GM23248 (cell line): ENCODE data around the gene LIFR. TPM values are rescaled to one million over a fixed set of nuclear protein-coding genes. Genes with fewer than 3 reads are reported as not detected.
A peak's percentile ranks its signal among the peaks of the same experiment; 100 is the strongest.

Source experiments
- DNase-seq: peaks from one replicate; pipeline ENCODE4 v3.0.0-alpha.2; 2015
- H2AFZ ChIP-seq: fragments of 200-600 bp; sonication (generic); 2 replicates; pipeline ENCODE4 v1.6.1; 2016; ENCODE audit warnings: antibody characterized with exemption
- H3F3A ChIP-seq: fragments of 200-600 bp; sonication (generic); 2 replicates; pipeline ENCODE4 v1.6.1; 2016; ENCODE audit warnings: mild to moderate bottlenecking, antibody characterized with exemption, mixed run types; ENCODE audit not compliant: insufficient read depth
- H3K27ac ChIP-seq: fragments of 200-600 bp; sonication (generic); 2 replicates; pipeline ENCODE4 v1.5.1; 2016; ENCODE audit warnings: mild to moderate bottlenecking
- H3K27me3 ChIP-seq: fragments of 200-600 bp; sonication (generic); replicated peaks from 2 replicates; pipeline ENCODE4 v1.6.1; 2016; ENCODE audit warnings: mild to moderate bottlenecking; ENCODE audit not compliant: insufficient read depth
- H3K36me3 ChIP-seq: fragments of 200-600 bp; sonication (generic); 2 replicates; pipeline ENCODE4 v1.6.1; 2016; ENCODE audit warnings: low read depth, mild to moderate bottlenecking
- H3K4me1 ChIP-seq: fragments of 200-600 bp; sonication (generic); 2 replicates; pipeline ENCODE4 v1.6.1; 2016; ENCODE audit warnings: mild to moderate bottlenecking; ENCODE audit not compliant: insufficient read depth
- H3K4me2 ChIP-seq: fragments of 200-600 bp; sonication (generic); one replicate; pipeline ENCODE4 v1.6.1; 2016; ENCODE audit warnings: mild to moderate bottlenecking; ENCODE audit not compliant: unreplicated experiment
- H3K4me3 ChIP-seq: fragments of 200-600 bp; sonication (generic); 2 replicates; pipeline ENCODE4 v1.5.1; 2016; ENCODE audit warnings: mild to moderate bottlenecking
- H3K79me2 ChIP-seq: fragments of 200-600 bp; sonication (generic); 2 replicates; pipeline ENCODE4 v1.6.1; 2016; ENCODE audit warnings: mild to moderate bottlenecking; ENCODE audit not compliant: insufficient read depth
- H3K9ac ChIP-seq: fragments of 200-600 bp; sonication (generic); 2 replicates; pipeline ENCODE4 v1.6.1; 2016; ENCODE audit warnings: mild to moderate bottlenecking
- H3K9me2 ChIP-seq: fragments of 200-600 bp; sonication (generic); 2 replicates; pipeline ENCODE4 v1.6.1; 2016; ENCODE audit warnings: mixed run types, mild to moderate bottlenecking, moderate library complexity; ENCODE audit not compliant: insufficient read depth
- H3K9me3 ChIP-seq: fragments of 200-600 bp; sonication (generic); one replicate; pipeline ENCODE4 v1.6.1; 2017; ENCODE audit warnings: low read depth
- H4K20me1 ChIP-seq: fragments of 200-600 bp; sonication (generic); 2 replicates; pipeline ENCODE4 v1.6.0; 2016; ENCODE audit not compliant: insufficient read depth
- EZH2 ChIP-seq: fragments of 200-600 bp; sonication (generic); IDR thresholded peaks from 2 replicates; pipeline ENCODE4 v1.6.1; 2018; ENCODE audit warnings: antibody characterized with exemption, mild to moderate bottlenecking; ENCODE audit not compliant: insufficient read depth, poor library complexity, severe bottlenecking
- EZH2phosphoT487 ChIP-seq: fragments of 200-600 bp; sonication (generic); IDR thresholded peaks from 2 replicates; pipeline ENCODE4 v1.6.1; 2018; ENCODE audit warnings: antibody characterized with exemption, moderate library complexity, mild to moderate bottlenecking, low read depth; ENCODE audit not compliant: insufficient read depth
- WGBS, 2 experiments: methylation state at CpG; one replicate each; pipeline ENCODE4 v1.1.6; 2015 to 2017; ENCODE audit warnings: low lambda C conversion rate in 2 of 2, low coverage in 1 of 2; ENCODE audit errors: missing lambda C conversion rate in 2 of 2; 5-methylcytosine and 5-hydroxymethylcytosine counted together
- in situ Hi-C: fragments of 300-500 bp; cut with MboI; formaldehyde crosslinking; loops from 2 replicates; pipeline ENCODE4 v1.15.0; 2020
- polyA plus RNA-seq: library from polyadenylated mRNA; unstranded; fragments of >200 nt; fragmentation: Nextera tagmentation; extraction: Ambion mirVana; gene quantifications from 2 replicates; pipeline ENCODE4 v1.2.1, GENCODE V29; 2016
- total RNA-seq: library from RNA; depleted of rRNA; stranded (reverse); fragments of >200 nt; shearing (Covaris generic); gene quantifications from 2 replicates; pipeline ENCODE4 v1.2.3, GENCODE V29; 2014

LIFR gene
- total and polyA plus RNA-seq, 2 experiments from 2014 or later, result 6.9 to 8.1 TPM

DNA sequence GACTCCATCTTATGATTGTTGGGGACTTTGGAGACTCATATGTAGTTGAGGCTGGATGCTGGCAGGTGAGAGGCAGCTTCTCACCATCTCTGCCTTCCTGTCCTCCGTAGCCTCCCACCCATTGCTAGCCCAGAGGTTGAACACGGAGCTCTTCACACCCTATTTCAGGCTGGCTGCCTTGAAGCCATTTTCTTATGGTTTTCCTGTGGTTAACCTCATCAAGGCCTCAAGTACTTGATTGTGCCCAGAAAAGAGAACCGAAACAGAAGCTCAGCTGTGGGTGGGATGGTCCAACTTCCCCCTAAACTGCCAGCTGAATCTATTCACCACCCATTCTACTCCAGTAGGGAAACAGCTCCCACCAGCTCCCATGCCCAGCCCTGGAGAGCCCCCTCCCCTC, 102.9 kb downstream of the LIFR start:
- in situ Hi-C loops, result no loop called here
- no peak overlapping the region for H2AFZ ChIP-seq
- H3K4me2 ChIP-seq, result no peak overlapping the region
- DNase-seq, result no peak
- WGBS, 2 experiments, result 78 to 81% methylated on average over 3 of the region's 3 CpGs
- H3K79me2 ChIP-seq, result no peaks in the 10 kb centered on the region
- TF ChIP-seq EZH2, result no peak
- TF ChIP-seq EZH2phosphoT487, result no peak
- 0 out of 2 replicates have a peak, but pooled peaks cover 3% of the 10 kb centered on the region for H3K27me3 ChIP-seq
- H3K9me2 ChIP-seq, result no peaks in the 10 kb centered on the region
- no peak overlapping the region for H3K9ac ChIP-seq
- H3K4me3 ChIP-seq, result no peak overlapping the region
- H3F3A ChIP-seq, result peaks cover 8% of the 10 kb centered on the region; the same call in 1 of the 2 replicates
- no peaks in the 10 kb centered on the region for H4K20me1 ChIP-seq
- no peak overlapping the region for H3K27ac ChIP-seq
- H3K4me1 ChIP-seq, result 0 out of 2 replicates have a peak, but pooled peaks cover 7% of the 10 kb centered on the region
- no peaks in the 10 kb centered on the region for H3K36me3 ChIP-seq
- no peaks in the 10 kb centered on the region for H3K9me3 ChIP-seq

DNA sequence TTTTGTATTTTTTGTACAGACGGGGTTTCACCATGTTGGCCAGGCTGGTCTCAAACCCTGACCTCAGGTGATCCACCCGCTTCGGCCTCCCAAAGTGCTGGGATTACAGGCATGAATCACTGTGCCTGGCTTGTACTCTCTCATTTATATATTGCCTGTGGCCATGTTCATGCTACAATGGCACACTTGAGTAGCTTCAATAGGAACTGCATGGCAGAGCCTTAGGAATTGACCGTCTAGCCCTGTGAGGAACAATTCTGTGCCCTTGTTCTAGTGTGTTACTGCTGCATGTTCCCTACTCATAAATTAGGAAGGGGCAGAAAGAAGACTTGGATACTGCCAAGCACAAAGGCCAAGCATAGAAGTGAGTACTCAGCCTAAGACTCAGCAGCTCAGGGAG, 104.2 kb downstream of the LIFR start:
- Histone ChIP-seq H3K27ac (no peak overlapping the region), H3K27me3 (0 out of 2 replicates have a peak, but pooled peaks cover 4% of the 10 kb centered on the region), H3K79me2 (no peaks in the 10 kb centered on the region), H3F3A (peaks cover 8% of the 10 kb centered on the region; the same call in 1 of the 2 replicates), H3K36me3 (no peaks in the 10 kb centered on the region), H3K9ac (no peak overlapping the region), H3K9me2 (no peaks in the 10 kb centered on the region), H3K4me3 (no peak overlapping the region), H3K9me3 (no peaks in the 10 kb centered on the region), H3K4me1 (0 out of 2 replicates have a peak, but pooled peaks cover 7% of the 10 kb centered on the region), H4K20me1 (no peaks in the 10 kb centered on the region), H3K4me2 (no peak overlapping the region), H2AFZ (no peak overlapping the region)
- TF ChIP-seq EZH2phosphoT487 (no peak), EZH2 (no peak)
- DNase-seq, result no peak
- in situ Hi-C loops, result no loop called here
- WGBS, 2 experiments, result 79 to 83% methylated on average over 4 of the region's 4 CpGs

DNA sequence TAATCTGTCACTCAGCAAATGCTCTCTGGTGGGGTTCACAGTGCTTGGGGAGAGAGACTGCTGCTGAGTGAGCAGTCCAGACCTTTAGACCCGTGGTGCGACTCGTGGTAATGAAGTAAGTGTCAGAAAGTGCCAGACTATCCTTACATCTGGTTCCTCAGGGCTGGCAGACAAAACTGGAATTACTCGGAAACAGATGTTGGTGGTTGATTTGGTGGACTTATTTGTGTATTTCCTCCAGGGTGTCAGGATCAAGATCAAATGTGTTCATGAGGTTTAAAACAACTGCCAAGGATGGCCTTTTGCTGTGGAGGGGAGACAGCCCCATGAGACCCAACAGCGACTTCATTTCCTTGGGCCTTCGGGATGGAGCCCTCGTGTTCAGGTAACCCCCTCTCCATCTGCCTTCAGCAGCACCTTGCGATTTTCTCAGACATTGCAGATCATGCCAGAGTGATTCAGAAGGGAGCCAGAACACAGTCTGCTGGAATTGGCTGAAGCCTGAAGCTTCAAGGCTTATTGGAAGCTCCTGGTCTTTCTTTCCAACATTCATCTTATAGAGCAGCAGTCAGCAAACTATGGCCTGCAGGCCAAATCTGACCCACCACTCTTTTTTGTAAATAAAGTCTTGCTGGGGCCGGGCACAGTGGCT, 105.2 kb downstream of the LIFR start:
- H3K27me3 ChIP-seq, result 0 out of 2 replicates have a peak, but pooled peaks cover 4% of the 10 kb centered on the region
- H3K9ac ChIP-seq, result no peak overlapping the region
- H4K20me1 ChIP-seq, result no peaks in the 10 kb centered on the region
- WGBS, 2 experiments, result 24 to 25% methylated on average over 9 of the region's 9 CpGs
- no peak overlapping the region for H3K4me2 ChIP-seq
- H3K79me2 ChIP-seq, result no peaks in the 10 kb centered on the region
- H3K4me3 ChIP-seq, result no peak overlapping the region
- no peaks in the 10 kb centered on the region for H3K9me3 ChIP-seq
- TF ChIP-seq EZH2, result no peak
- no peak for TF ChIP-seq EZH2phosphoT487
- H3F3A ChIP-seq, result no peaks in the 10 kb centered on the region
- DNase-seq, result peak; percentile 65
- no peaks in the 10 kb centered on the region for H3K36me3 ChIP-seq
- in situ Hi-C loops, result no loop called here
- no peak overlapping the region for H3K27ac ChIP-seq
- no peak overlapping the region for H2AFZ ChIP-seq
- H3K4me1 ChIP-seq, result no peaks in the 10 kb centered on the region
- no peaks in the 10 kb centered on the region for H3K9me2 ChIP-seq

DNA sequence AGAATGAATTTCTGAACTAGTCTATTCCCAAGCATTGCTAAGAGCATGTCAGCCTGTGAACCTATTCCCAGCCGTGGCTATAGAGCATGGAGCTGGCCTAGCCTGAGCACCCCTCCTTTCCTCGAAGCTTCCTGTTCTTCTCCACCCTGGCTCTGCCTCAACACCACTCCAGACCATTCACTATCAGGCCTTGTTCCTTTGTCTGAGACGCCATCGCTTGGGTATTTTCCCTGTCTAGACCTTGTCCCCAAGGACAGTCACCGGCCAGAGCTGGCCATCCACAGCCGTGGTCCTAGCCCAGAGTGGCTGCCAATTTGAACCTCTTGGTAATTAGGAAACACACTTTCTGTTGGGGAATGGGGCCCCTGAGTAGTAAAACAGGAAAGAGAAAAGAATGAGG, 105.8 kb downstream of the LIFR start:
- Histone ChIP-seq H3F3A (no peaks in the 10 kb centered on the region), H3K36me3 (no peaks in the 10 kb centered on the region), H2AFZ (no peak overlapping the region), H3K9ac (no peak overlapping the region), H3K4me1 (no peaks in the 10 kb centered on the region), H3K4me3 (no peak overlapping the region), H3K79me2 (no peaks in the 10 kb centered on the region), H3K9me2 (no peaks in the 10 kb centered on the region), H4K20me1 (no peaks in the 10 kb centered on the region), H3K4me2 (no peak overlapping the region), H3K9me3 (no peaks in the 10 kb centered on the region), H3K27ac (no peak overlapping the region), H3K27me3 (0 out of 2 replicates have a peak, but pooled peaks cover 4% of the 10 kb centered on the region)
- no peak for TF ChIP-seq EZH2phosphoT487
- 24 to 28% methylated on average over 6 of the region's 6 CpGs for WGBS, 2 experiments
- DNase-seq, result no peak
- in situ Hi-C loops, result no loop called here
